Stimulated activated CD8-positive, alpha-beta memory T cell treated with anti-CD3 and anti-CD28 coated beads, Interleukin-4, amount 100 ng/mL, for 24 hours (primary cell): ENCODE results near the gene ITPRIP.
A peak's percentile ranks its signal among the peaks of the same experiment; 100 is the strongest.

Experiments
- DNase-seq: peaks from one replicate; pipeline ENCODE4 v3.0.0-alpha.2; 2020; ENCODE audit warnings: low read depth

The ITPRIP gene

GRCh38 chr10:104337985-104338735 is at the start of gene ITPRIP:
TSS of gene ITPRIP (minus strand) at chr10:104338465. CDS start at chr10:104316051, 22,414 bp downstream.
- DNase-seq = peak; percentile 58

GRCh38 chr10:104387130-104387888 is 49.0 kb upstream of the ITPRIP start:
- no peak for DNase-seq

- DNase-seq = no peak
Observed at GRCh38 chr10:104380336-104380735, 42.1 kb upstream of the ITPRIP start.

GRCh38 chr10:104376784-104377300 is 38.6 kb upstream of the ITPRIP start:
- no peak for DNase-seq

GRCh38 chr10:104374591-104374990 is 36.3 kb upstream of the ITPRIP start:
- no peak for DNase-seq

GRCh38 chr10:104371753-104372152 is 33.5 kb upstream of the ITPRIP start:
- DNase-seq = no peak

DNA sequence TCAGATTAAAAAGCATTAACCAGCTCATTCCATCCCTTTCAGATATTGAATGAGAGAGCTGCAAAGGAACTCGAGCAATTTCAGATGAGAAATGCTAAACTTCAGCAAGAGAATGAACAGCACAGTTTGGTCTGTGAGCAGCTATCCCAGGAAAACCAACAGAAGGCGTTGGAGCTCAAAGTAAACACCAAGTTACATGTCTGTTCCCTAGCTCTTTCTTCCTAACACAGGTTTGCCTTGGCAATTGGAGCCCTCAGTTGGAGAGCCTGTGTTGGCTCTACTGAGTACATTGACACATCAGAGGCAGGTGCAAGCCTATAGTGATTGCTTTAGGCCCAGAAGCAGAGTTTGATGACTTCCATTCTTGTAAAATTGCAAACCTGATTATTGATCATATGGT is 30.1 kb upstream of the ITPRIP start:
- DNase-seq = no peak

- DNase-seq = no peak
Observed at GRCh38 chr10:104367904-104368303, 29.6 kb upstream of the ITPRIP start.

- no peak for DNase-seq
Observed at GRCh38 chr10:104359811-104360210, 21.5 kb upstream of the ITPRIP start.

- DNase-seq = peak; percentile 81
Observed at GRCh38 chr10:104353325-104354048, 15.2 kb upstream of the ITPRIP start, which contains the start of gene CFAP58. TSS of gene CFAP58 (plus strand) at chr10:104353833. CDS start at chr10:104353898, 65 bp downstream.

DNA sequence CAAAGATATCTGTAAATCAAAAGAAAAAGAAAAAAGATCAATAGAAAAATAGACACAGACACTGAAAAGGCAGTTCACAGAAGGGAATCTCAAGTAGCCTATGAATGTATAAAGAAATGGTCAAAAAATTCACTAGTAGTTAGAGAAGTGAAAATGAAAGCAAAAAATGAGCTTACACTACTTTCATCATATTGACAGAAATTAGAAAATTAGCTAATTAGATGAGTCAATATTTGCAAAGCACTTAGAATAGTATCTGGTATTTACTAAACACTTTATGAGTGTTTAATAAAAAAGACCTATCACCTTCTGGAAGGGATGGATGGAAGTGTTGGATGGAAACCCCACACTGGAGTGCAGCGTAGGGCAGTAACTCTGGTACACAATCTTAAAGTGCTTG is 13.7 kb upstream of the ITPRIP start:
- no peak for DNase-seq

DNA sequence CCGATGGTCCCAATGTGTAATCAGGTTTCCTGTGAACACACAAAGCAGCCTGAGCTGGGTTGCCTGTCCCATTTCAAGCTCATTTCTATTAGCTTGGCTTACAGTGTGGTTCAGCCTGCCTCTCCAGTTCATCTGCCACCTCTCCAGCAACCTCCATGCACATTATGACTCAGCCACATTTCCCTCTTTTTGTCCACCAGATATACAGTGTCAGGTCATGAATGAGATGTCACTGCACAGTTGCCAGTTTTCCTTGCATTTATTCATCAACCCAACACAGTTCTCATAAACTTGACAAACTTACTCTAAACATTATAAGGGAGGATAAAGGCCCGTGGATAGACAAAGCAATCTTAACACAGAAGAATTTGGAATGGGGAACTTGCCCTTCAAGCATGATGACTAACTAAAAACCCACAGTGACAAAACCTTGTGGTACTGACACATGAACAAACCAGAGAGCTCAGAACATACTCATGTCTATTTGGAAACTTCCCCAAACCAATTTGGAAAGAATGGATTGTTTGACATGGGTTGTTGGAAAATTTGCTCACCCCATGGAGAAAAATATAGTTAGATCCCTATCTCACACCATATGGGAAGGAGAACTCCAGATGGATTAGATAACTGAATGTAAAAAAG is 12.9 kb upstream of the ITPRIP start:
- no peak for DNase-seq

DNA sequence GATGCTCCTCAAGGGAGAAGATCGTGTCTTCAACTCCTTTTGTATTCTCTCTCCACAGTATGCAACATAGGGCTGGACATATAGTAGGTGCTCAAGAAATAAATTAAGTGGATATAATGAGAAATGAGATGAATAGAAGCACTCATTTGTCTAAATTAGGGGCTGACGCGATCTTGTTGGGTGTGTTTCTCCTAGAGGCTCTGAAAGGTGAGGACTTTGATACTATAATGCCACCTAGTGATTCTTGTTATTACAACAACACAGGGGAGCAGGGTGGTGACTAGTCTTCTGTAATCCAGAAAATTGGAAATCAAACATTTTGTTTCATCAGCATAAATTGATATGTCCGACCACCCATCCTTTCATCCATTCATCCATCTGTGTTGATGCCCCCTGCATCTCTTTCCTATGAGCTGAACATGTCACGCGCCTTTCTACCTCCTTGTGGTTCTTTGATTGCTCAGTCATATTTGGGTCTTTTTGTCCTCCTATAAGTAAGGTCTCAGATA is 11.9 kb upstream of the ITPRIP start:
- no peak for DNase-seq

- DNase-seq = no peak
Observed at GRCh38 chr10:104349623-104350126, 11.4 kb upstream of the ITPRIP start.

GRCh38 chr10:104348601-104349000 is 10.3 kb upstream of the ITPRIP start:
- DNase-seq = no peak

- no peak for DNase-seq
Observed at GRCh38 chr10:104347295-104348045, 9.2 kb upstream of the ITPRIP start.

DNA sequence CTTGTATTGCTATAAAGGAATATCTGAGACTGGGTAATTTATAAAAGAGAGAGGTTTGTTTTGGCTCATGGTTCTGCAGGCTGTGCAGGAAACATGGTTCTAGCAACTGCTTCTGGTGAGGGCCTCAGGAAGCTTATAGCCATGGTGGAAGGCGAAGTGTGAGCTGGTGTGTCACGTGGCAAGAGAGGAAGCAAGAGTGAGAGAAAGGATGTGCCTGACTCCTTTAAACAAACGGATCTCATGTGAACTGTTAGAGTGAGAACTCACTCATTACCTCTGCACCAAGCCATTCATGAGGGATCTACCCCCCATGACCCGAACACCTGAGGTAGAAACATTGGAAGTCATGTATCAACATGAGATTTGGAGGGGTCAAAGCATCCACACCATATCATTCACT is 7.7 kb upstream of the ITPRIP start:
- DNase-seq = no peak

- DNase-seq = no peak
Observed at GRCh38 chr10:104345515-104345914, 7.2 kb upstream of the ITPRIP start.

- no peak for DNase-seq
Observed at GRCh38 chr10:104344219-104344618, 6.0 kb upstream of the ITPRIP start.

DNA sequence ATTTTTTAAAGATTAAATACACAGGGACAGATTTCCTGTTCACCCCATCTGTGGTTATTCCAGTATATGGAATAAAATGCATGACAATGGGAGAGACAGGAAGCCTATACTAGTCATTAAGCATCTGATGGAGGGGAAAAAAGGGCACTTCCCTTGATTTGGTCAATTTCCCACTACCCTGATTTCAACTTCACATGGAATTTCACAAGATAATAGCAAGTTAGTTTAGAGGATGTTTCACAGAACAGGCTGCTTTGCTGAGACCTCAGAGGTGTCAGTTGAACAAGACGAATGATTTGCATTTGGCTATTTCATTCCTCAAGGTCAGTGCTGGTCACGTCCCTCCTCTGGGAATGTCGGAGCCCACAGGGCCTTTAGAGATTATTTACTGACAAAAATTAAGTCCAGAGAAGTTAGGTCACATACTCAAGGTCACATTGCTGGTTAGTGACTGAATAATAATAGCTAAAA is 4.7 kb upstream of the ITPRIP start:
- no peak for DNase-seq

DNA sequence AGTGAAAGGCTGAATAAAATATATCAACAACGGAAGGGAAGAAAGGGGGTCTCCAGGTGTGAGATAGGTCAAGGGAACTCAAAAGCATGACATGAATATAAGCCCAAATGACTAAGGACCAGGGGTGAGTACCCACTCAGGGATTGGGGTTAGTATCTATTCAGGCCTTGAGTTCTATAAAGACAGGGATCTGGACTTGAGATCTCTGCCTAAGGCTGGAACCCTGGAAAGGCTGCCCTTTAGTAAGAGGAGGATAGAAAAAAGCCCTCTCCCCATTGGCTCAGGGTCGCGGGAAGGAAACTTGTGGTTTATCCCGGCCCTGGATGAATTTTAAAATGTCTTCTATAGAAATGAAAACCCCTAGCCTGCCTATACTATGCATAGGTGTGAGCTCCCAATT is 2.4 kb upstream of the ITPRIP start:
- DNase-seq = no peak
